PC-3 (cell line): ENCODE measurements around the gene ZBTB22. TPM values are rescaled to one million over a fixed set of nuclear protein-coding genes. Genes with fewer than 3 reads are reported as not detected.

Source experiments
- ATAC-seq: fragments of 200-7000 bp; cut with Tn5 transposase; 2 replicates; pipeline ENCODE4 v1.9.1; 2020; ENCODE audit warnings: mild to moderate bottlenecking, moderate library complexity
- BruUV-seq: library from RNA; stranded (reverse); fragments of 400-500 nt; replicated peaks from 2 replicates; lab custom pipeline; 2021; lab: Mats Ljungman, UMichigan
- CTCF ChIA-PET: fragments of 300-600 bp; sonication (Branson Sonifier 250); formaldehyde crosslinking; loops from one replicate; lab custom pipeline; 2022; ENCODE audit warnings: antibody characterized with exemption; lab: Charles Lee
- POLR2A ChIA-PET: fragments of 300-600 bp; sonication (Branson Sonifier 250); formaldehyde crosslinking; loops from one replicate; lab custom pipeline; 2022; ENCODE audit warnings: antibody characterized with exemption; ENCODE audit not compliant: unreplicated experiment; lab: Charles Lee
- DNase-seq: peaks from one replicate; pipeline ENCODE4 v3.0.0-alpha.2; 2015
- H2AFZ ChIP-seq: fragments of 300-600 bp; sonication (generic); 2 replicates; pipeline ENCODE4 v1.6.0; 2016; ENCODE audit warnings: antibody characterized with exemption, low read length
- H3F3A ChIP-seq: fragments of 300-600 bp; sonication (generic); one replicate; pipeline ENCODE4 v1.6.0; 2017; ENCODE audit warnings: antibody characterized with exemption, low read length, control low read depth, mild to moderate bottlenecking; ENCODE audit not compliant: unreplicated experiment
- H3K27ac ChIP-seq: fragments of 300-600 bp; sonication (generic); 2 replicates; pipeline ENCODE4 v1.5.1; 2016; ENCODE audit warnings: mild to moderate bottlenecking, low read length
- H3K27me3 ChIP-seq: fragments of 300-600 bp; sonication (generic); 2 replicates; pipeline ENCODE4 v1.6.1; 2016; ENCODE audit warnings: low read length, mixed read lengths
- H3K36me3 ChIP-seq: fragments of 300-600 bp; sonication (generic); 2 replicates; pipeline ENCODE4 v1.6.1; 2016; ENCODE audit warnings: low read depth, mixed run types, low read length, mixed read lengths
- H3K4me1 ChIP-seq: fragments of 300-600 bp; sonication (generic); 2 replicates; pipeline ENCODE4 v1.5.1; 2016; ENCODE audit warnings: low read length; ENCODE audit not compliant: insufficient read depth
- H3K4me2 ChIP-seq: fragments of 300-600 bp; sonication (generic); 2 replicates; pipeline ENCODE4 v1.6.0; 2016; ENCODE audit warnings: low read length
- H3K4me3 ChIP-seq: fragments of 300-600 bp; sonication (generic); 2 replicates; pipeline ENCODE4 v1.5.1; 2016; ENCODE audit warnings: mild to moderate bottlenecking, low read length, mixed read lengths
- H3K79me2 ChIP-seq: fragments of 300-600 bp; sonication (generic); 2 replicates; pipeline ENCODE4 v1.6.1; 2017; ENCODE audit warnings: low read length, mixed read lengths
- H3K9ac ChIP-seq: fragments of 300-600 bp; sonication (generic); 2 replicates; pipeline ENCODE4 v1.6.0; 2016; ENCODE audit warnings: mild to moderate bottlenecking, low read length
- H3K9me2 ChIP-seq: fragments of 300-600 bp; sonication (generic); replicated peaks from 2 replicates; pipeline ENCODE4 v1.6.1; 2016; ENCODE audit warnings: mixed run types, low read length, mixed read lengths
- H3K9me3 ChIP-seq: fragments of 300-600 bp; sonication (generic); 2 replicates; pipeline ENCODE4 v1.6.1; 2016; ENCODE audit warnings: low read length, mixed read lengths
- H4K20me1 ChIP-seq: fragments of 300-600 bp; sonication (generic); 2 replicates; pipeline ENCODE4 v1.6.1; 2016; ENCODE audit warnings: low read length, mixed read lengths
- EZH2 ChIP-seq: fragments of 300-600 bp; sonication (generic); IDR thresholded peaks from one replicate; pipeline ENCODE4 v1.6.1; 2017; ENCODE audit warnings: antibody characterized with exemption, mild to moderate bottlenecking, low read length; ENCODE audit not compliant: unreplicated experiment
- EZH2phosphoT487 ChIP-seq: fragments of 300-600 bp; sonication (generic); IDR thresholded peaks from 2 replicates; pipeline ENCODE4 v1.6.1; 2018; ENCODE audit warnings: mild to moderate bottlenecking, antibody characterized with exemption, low read length, borderline replicate concordance
- intact Hi-C: fragments of 100-400 bp; cut with micrococcal nuclease; formaldehyde crosslinking; loops from 2 replicates; pipeline ENCODE4 v1.9.0; 2023
- total RNA-seq: library from RNA; depleted of rRNA; stranded (reverse); fragments of >200 nt; gene quantifications from 2 replicates; pipeline ENCODE4 v1.2.3, GENCODE V29; 2014
- TF ChIP-seq, protein P1 (sequence below): fragments of 300-600 bp; sonication (generic); conservative IDR thresholded peaks from 2 replicates; pipeline ENCODE4 v1.5.1; 2017; ENCODE audit warnings: antibody characterized with exemption, low read depth, mild to moderate bottlenecking, low read length

The ZBTB22 gene
- total RNA-seq, 1 experiment from 2014 or later: 18.8 TPM

GRCh38 chr6:33320315-33321181 lies 3.0 kb upstream of the ZBTB22 start:
- peak overlapping the region; percentile 46 for H3K9ac ChIP-seq
- H3K4me2 ChIP-seq: peak overlapping the region; percentile 96
- CTCF ChIA-PET: no interaction called here
- POLR2A ChIA-PET: no interaction called here
- TF ChIP-seq EZH2phosphoT487 (no peak), EZH2 (no peak)
- TF ChIP-seq, protein P1, sequence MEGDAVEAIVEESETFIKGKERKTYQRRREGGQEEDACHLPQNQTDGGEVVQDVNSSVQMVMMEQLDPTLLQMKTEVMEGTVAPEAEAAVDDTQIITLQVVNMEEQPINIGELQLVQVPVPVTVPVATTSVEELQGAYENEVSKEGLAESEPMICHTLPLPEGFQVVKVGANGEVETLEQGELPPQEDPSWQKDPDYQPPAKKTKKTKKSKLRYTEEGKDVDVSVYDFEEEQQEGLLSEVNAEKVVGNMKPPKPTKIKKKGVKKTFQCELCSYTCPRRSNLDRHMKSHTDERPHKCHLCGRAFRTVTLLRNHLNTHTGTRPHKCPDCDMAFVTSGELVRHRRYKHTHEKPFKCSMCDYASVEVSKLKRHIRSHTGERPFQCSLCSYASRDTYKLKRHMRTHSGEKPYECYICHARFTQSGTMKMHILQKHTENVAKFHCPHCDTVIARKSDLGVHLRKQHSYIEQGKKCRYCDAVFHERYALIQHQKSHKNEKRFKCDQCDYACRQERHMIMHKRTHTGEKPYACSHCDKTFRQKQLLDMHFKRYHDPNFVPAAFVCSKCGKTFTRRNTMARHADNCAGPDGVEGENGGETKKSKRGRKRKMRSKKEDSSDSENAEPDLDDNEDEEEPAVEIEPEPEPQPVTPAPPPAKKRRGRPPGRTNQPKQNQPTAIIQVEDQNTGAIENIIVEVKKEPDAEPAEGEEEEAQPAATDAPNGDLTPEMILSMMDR: no peak
- ATAC-seq (peak; percentile 3; the same call in 1 of the 2 replicates), DNase-seq (peak; percentile 79)
- peaks cover 12% of the 10 kb centered on the region; the same call in 1 of the 2 replicates for H3K36me3 ChIP-seq
- no peaks in the 10 kb centered on the region for H4K20me1 ChIP-seq
- H3K27ac ChIP-seq: peak overlapping the region; percentile 86
- H3K9me3 ChIP-seq: no peaks in the 10 kb centered on the region
- peaks cover 51% of the 10 kb centered on the region for H3K4me1 ChIP-seq
- H3F3A ChIP-seq: no peaks in the 10 kb centered on the region
- H3K79me2 ChIP-seq: peaks cover 38% of the 10 kb centered on the region
- H3K4me3 ChIP-seq: peak overlapping the region; percentile 95
- intact Hi-C loops: no loop called here
- BruUV-seq: TSS peak; percentile 41
- no peaks in the 10 kb centered on the region for H3K27me3 ChIP-seq
- H3K9me2 ChIP-seq: no peaks in the 10 kb centered on the region
- no peak overlapping the region for H2AFZ ChIP-seq

GRCh38 chr6:33319939-33320314 lies 2.4 kb upstream of the ZBTB22 start:
- ChIA-PET CTCF (no interaction called here), POLR2A (interaction anchor here (0.7 kb wide), 1 partner anchor 16 kb away, joined by 3 read pairs; no protein-coding TSS in a partner anchor)
- peak overlapping the region; percentile 46 for H3K9ac ChIP-seq
- H3K4me1 ChIP-seq: peaks cover 56% of the 10 kb centered on the region
- peak overlapping the region; percentile 86 for H3K27ac ChIP-seq
- ATAC-seq: no peak
- H3K36me3 ChIP-seq: peaks cover 12% of the 10 kb centered on the region; the same call in 1 of the 2 replicates
- peak overlapping the region; percentile 96 for H3K4me2 ChIP-seq
- peak overlapping the region; percentile 95 for H3K4me3 ChIP-seq
- peaks cover 38% of the 10 kb centered on the region for H3K79me2 ChIP-seq
- H3K9me3 ChIP-seq: no peaks in the 10 kb centered on the region
- no peaks in the 10 kb centered on the region for H3K27me3 ChIP-seq
- H4K20me1 ChIP-seq: no peaks in the 10 kb centered on the region
- intact Hi-C loops: no loop called here
- H3F3A ChIP-seq: no peaks in the 10 kb centered on the region
- H2AFZ ChIP-seq: no peak overlapping the region
- no TSS peak for BruUV-seq
- TF ChIP-seq EZH2phosphoT487: no peak
- H3K9me2 ChIP-seq: no peaks in the 10 kb centered on the region
- DNase-seq: no peak

GRCh38 chr6:33318426-33319073 lies 1.0 kb upstream of the ZBTB22 start:
- Histone ChIP-seq H3K36me3 (peaks cover 12% of the 10 kb centered on the region; the same call in 1 of the 2 replicates), H3K9me3 (no peaks in the 10 kb centered on the region), H2AFZ (peak overlapping the region; percentile 64), H3K9me2 (no peaks in the 10 kb centered on the region), H3K27me3 (no peaks in the 10 kb centered on the region), H3F3A (no peaks in the 10 kb centered on the region), H3K4me3 (peak overlapping the region; percentile 72), H3K9ac (peak overlapping the region; percentile 36), H3K4me2 (peak overlapping the region; percentile 85), H3K27ac (peak overlapping the region; percentile 57), H3K4me1 (peaks cover 56% of the 10 kb centered on the region), H4K20me1 (no peaks in the 10 kb centered on the region), H3K79me2 (peaks cover 42% of the 10 kb centered on the region)
- intact Hi-C loops: no loop called here
- ChIA-PET CTCF (interaction anchor here (0.6 to 1.1 kb wide), 5 partner anchors 19 to 90 kb away, joined by 3 to 18 read pairs (median 5); partner anchors contain the start of gene B3GALT4), POLR2A (interaction anchor here (0.6 to 1.0 kb wide), 4 partner anchors 19 to 1777 kb away, joined by 3 to 22 read pairs (median 10); no protein-coding TSS in a partner anchor)
- TF ChIP-seq EZH2: no peak
- no peak for TF ChIP-seq EZH2phosphoT487
- TF ChIP-seq, protein P1: no peak
- no TSS peak for BruUV-seq
- DNase-seq: no peak
- no peak for ATAC-seq
